Motor neuron (in vitro differentiated cells): ENCODE data around the gene TBC1D7. TPM values are rescaled to one million over a fixed set of nuclear protein-coding genes. Genes with fewer than 3 reads are reported as not detected.

ENCODE experiments used
- ATAC-seq, 8 experiments: fragments of 200-7000 bp; cut with Tn5 transposase; replicated peaks in 6 of 8; 2 replicates each; pipeline ENCODE4 v1.8.0; 2021; ENCODE audit warnings: mild to moderate bottlenecking in 8 of 8, moderate library complexity in 8 of 8
- H3K27ac ChIP-seq, 2 donors: fragments of 250-450 bp; sonication (Bioruptor Pico); 2 replicates each; pipeline ENCODE4 v1.9.0; 2021; ENCODE audit warnings: antibody characterized with exemption in 2 of 2, mild to moderate bottlenecking in 2 of 2, moderate library complexity in 1 of 2
- H3K4me1 ChIP-seq, 2 donors: fragments of 250-450 bp; sonication (Bioruptor Pico); replicated peaks in 1 of 2; 2 replicates each; pipeline ENCODE4 v1.6.1; 2021; ENCODE audit warnings: antibody characterized with exemption in 2 of 2, mild to moderate bottlenecking in 2 of 2, moderate library complexity in 1 of 2
- H3K4me3 ChIP-seq, 5 donors: fragments of 250-450 bp; sonication (Bioruptor Pico); 2 replicates each; pipeline ENCODE4 v1.9.0; 2021; ENCODE audit warnings: antibody characterized with exemption in 5 of 5, mild to moderate bottlenecking in 5 of 5, moderate library complexity in 4 of 5
- WGBS, 10 experiments: fragments of 450-650 bp; shearing (Covaris generic); methylation state at CpG; one replicate each; pipeline ENCODE4 v1.0.0; 2022; 5-methylcytosine and 5-hydroxymethylcytosine counted together
- in situ Hi-C, 9 experiments: fragments of 400-800 bp; cut with MboI; loops; one replicate each; pipeline ENCODE4 v1.15.0; 2021; ENCODE audit warnings: low sequenced_read_pairs in 9 of 9, low pct_unique_long_range_greater_than_20kb in 2 of 9; ENCODE audit not compliant: unreplicated experiment in 9 of 9
- total RNA-seq, 8 experiments: library from RNA; unstranded; fragments of 300-600 nt; gene quantifications; 2 replicates each; pipeline versions ENCODE4 v1.2.3 to v1.2.4, GENCODE V29; 2022

The TBC1D7 gene
- total RNA-seq, 8 experiments from 2014 or later = 18.1 to 29.0 (median 25.9) TPM

GRCh38 chr6:13368079-13368730, 39.9 kb upstream of the TBC1D7 start:
- in situ Hi-C loops = no loop called here
- 75 to 100% (median 79%) methylated on average over 1 to 6 of the region's 7 CpGs; no CpG with 5 or more reads in 3 of the 10 experiments for WGBS, 10 experiments
- Histone ChIP-seq H3K4me1 (peaks cover 8 to 12% of the 10 kb centered on the region in 2 donors), H3K27ac (no peak overlapping the region), H3K4me3 (no peak overlapping the region)
- peak in 3 of 8 experiments; percentile 57 to 68 (median 59) for ATAC-seq

DNA sequence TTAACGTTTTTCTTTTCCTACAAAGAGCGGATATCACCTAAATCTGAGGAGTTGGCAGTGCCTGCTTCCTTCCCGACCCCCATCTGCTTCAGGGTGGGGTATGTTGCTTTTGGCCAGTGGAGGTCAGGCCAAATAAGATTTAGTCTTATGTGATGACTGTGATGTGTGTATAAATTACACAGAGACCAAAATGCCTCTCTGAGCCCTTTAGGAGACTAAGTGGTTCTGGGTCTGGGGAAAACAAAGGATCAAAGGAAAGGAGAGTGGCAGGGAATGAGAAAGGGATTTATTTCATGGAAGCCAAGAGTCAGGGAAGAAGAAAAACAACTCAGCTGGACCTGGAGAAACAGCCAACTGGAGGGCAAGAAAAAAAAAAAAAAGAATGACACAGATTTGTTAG, 39.1 kb upstream of the TBC1D7 start:
- in situ Hi-C loops = no loop called here
- WGBS, 10 experiments = 0 to 75% (median 33%) methylated on average over 1 to 3 of the region's 3 CpGs; no CpG with 5 or more reads in 1 of the 10 experiments
- Histone ChIP-seq H3K4me3 (no peak overlapping the region), H3K4me1 (peaks cover 8 to 12% of the 10 kb centered on the region in 2 donors), H3K27ac (no peak overlapping the region)
- peak in 1 of 8 experiments; percentile 30 for ATAC-seq

GRCh38 chr6:13365320-13365719, 37.0 kb upstream of the TBC1D7 start:
- Histone ChIP-seq H3K4me1 (peaks cover 8 to 12% of the 10 kb centered on the region in 2 donors), H3K27ac (no peak overlapping the region), H3K4me3 (no peak overlapping the region)
- in situ Hi-C loops = no loop called here
- no peak for ATAC-seq
- WGBS, 10 experiments = 80 to 100% (median 98%) methylated on average over 1 to 25 of the region's 39 CpGs; no CpG with 5 or more reads in 2 of the 10 experiments

GRCh38 chr6:13364842-13365241, 36.5 kb upstream of the TBC1D7 start:
- H3K4me1 ChIP-seq = peaks cover 8 to 12% of the 10 kb centered on the region in 2 donors
- in situ Hi-C loops = no loop called here
- no peak overlapping the region for H3K4me3 ChIP-seq
- no peak for ATAC-seq
- no peak overlapping the region for H3K27ac ChIP-seq
- WGBS, 10 experiments = 100% methylated on average over 8 of the region's 34 CpGs; no CpG with 5 or more reads in 9 of the 10 experiments

GRCh38 chr6:13362412-13362811, 34.1 kb upstream of the TBC1D7 start:
- no peak for ATAC-seq
- in situ Hi-C loops = no loop called here
- 48 to 94% (median 84%) methylated on average over 1 to 4 of the region's 5 CpGs; no CpG with 5 or more reads in 3 of the 10 experiments for WGBS, 10 experiments
- no peak overlapping the region for H3K4me3 ChIP-seq
- no peak overlapping the region for H3K27ac ChIP-seq
- H3K4me1 ChIP-seq = peaks cover 3 to 8% of the 10 kb centered on the region in 2 donors

DNA sequence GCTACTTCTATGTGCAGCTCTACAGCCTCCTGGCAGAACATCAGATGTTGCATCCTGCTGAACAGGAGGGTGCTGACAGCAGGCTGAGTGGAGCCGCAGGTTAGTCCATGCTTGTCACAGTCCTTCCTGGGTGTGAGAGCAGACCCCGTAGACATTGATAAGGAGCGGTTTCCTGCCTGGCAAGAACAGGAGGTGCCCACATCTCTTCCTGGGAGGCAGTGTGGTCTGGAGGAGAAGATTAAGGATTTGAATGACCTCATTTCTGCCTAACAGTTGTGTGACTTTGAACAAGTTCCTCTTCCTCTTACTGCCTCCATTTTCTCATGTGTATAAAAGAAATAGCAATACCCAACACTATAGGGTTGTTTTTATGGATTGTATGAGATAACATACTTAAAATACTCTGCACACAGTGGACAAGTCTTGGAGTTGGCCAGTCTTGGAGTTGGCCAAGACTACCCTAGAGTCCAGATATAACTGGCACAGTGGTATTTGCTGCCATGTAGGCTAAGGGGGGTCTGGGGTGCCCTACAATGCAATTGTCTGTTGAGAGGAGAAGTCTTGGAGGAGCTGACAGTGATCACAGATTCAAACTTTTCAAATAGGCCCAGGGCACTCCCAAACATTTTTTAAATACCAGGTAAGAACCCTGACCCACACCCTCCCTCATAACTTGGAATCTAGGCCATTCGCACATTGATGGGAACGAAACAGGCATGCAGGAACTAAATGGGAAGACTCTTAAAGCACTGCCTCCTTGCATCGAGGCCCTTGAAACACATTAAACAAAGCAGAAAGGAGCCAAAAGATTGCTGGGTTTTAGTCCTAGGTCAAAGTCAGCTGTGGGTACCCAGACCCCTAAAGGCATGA, 32.6 kb upstream of the TBC1D7 start:
- WGBS, 10 experiments = 66 to 100% (median 93%) methylated on average over 2 to 5 of the region's 6 CpGs; no CpG with 5 or more reads in 2 of the 10 experiments
- no peak for ATAC-seq
- in situ Hi-C loops = no loop called here

GRCh38 chr6:13359287-13359686, 30.9 kb upstream of the TBC1D7 start:
- in situ Hi-C loops = no loop called here
- Histone ChIP-seq H3K4me1 (peaks cover 4 to 6% of the 10 kb centered on the region in 2 donors), H3K4me3 (no peak overlapping the region), H3K27ac (no peak overlapping the region)
- ATAC-seq = no peak
- WGBS, 10 experiments = 60 to 100% (median 90%) methylated on average over 1 to 6 of the region's 6 CpGs; no CpG with 5 or more reads in 1 of the 10 experiments

More for the DNA sequence above, 32.6 kb upstream of the TBC1D7 start:
- Histone ChIP-seq H3K27ac (no peak overlapping the region), H3K4me1 (peaks cover 4 to 6% of the 10 kb centered on the region in 2 donors), H3K4me3 (no peak overlapping the region)

GRCh38 chr6:13358511-13358910, 30.2 kb upstream of the TBC1D7 start:
- no peak for ATAC-seq
- WGBS, 10 experiments = 60 to 100% (median 89%) methylated on average over 1 to 2 of the region's 2 CpGs
- no peak overlapping the region for H3K4me3 ChIP-seq
- no peak overlapping the region for H3K27ac ChIP-seq
- in situ Hi-C loops = no loop called here
- peaks cover 4 to 6% of the 10 kb centered on the region in 2 donors for H3K4me1 ChIP-seq

DNA sequence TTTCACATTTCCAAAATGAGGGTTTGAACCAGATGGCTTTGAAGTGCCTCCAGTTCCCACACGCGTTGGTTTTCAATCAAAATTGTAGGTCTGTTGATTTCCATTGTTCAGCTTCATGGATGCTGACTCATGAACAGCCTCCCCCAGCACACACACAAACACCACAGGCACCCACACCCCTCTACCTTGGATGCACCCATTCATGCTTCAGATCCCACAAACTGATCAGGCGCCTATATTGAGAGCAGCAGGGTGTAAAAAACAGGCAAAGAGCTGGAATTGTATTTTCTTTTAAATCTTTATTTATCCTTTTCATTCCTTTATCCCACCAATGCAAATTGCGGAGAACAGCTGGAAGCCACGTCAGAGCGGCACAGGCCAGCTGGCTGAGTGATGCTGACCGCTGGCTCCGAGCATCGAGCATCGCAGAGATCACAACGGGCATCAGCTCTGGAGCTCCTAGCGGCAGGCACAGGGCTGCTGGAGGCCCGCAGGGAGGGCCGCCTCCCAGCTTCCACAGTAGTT, 29.3 kb upstream of the TBC1D7 start:
- H3K4me1 ChIP-seq = peaks cover 4 to 6% of the 10 kb centered on the region in 2 donors
- H3K4me3 ChIP-seq = no peak overlapping the region
- in situ Hi-C loops = no loop called here
- H3K27ac ChIP-seq = no peak overlapping the region
- 43 to 93% (median 63%) methylated on average over 3 to 14 of the region's 14 CpGs; no CpG with 5 or more reads in 1 of the 10 experiments for WGBS, 10 experiments
- ATAC-seq = peak in 7 of 8 experiments; percentile 10 to 88 (median 68)

- Histone ChIP-seq H3K27ac (no peak overlapping the region), H3K4me1 (peaks cover 4 to 6% of the 10 kb centered on the region in 2 donors), H3K4me3 (no peak overlapping the region)
- in situ Hi-C loops = no loop called here
- no peak for ATAC-seq
- 76 to 100% (median 88%) methylated on average over 1 to 6 of the region's 6 CpGs; no CpG with 5 or more reads in 1 of the 10 experiments for WGBS, 10 experiments
Observed at GRCh38 chr6:13355999-13356785, 27.9 kb upstream of the TBC1D7 start.

DNA sequence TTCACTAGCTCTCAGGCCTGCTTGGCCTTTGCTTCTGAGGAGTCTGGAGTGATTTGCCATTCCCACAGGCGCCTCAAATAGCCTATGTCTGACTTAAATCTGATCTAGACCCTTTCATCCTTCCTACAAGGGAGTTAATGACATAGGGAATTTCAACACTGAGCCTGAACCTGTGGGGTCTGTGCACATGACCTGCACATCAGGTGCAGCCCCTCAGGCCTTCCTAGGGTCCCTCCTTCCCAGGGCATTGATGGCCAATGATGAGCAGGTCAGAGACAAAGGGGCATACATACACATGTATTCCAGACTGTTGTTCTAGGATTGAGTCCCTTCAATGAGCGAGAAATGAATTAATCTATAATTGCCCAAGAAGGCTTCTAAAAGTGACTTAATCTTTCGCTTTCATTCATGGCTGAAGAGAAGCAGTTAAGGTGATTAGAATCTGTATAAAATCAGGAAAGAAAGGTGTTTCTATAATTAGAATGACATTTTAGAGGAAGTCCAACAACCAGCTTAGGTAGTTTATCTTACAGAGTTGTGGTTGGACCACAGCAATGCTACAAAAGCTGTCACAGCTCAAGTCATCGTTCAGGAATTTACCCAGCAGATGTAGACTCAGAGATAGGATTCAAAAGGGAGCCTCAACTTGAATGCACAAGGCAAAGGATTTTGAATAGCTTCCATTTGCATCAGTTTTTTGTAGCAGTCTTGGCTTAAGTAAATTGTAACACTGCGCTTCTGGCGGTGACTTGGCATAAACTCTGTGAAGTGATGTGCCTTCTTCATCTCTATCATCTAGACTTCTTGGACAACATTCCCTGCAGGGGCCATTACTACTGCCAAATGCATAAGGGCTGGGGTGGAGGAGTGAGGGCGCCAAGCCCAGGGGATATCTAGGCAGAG, 27.0 kb upstream of the TBC1D7 start:
- in situ Hi-C loops = no loop called here

More for the DNA sequence above, 27.0 kb upstream of the TBC1D7 start:
- peaks cover 4 to 8% of the 10 kb centered on the region in 2 donors for H3K4me1 ChIP-seq
- no peak overlapping the region for H3K27ac ChIP-seq
- ATAC-seq = peak in 6 of 8 experiments; percentile 13 to 93 (median 62)
- no peak overlapping the region for H3K4me3 ChIP-seq
- 38 to 100% (median 89%) methylated on average over 2 to 7 of the region's 7 CpGs; no CpG with 5 or more reads in 1 of the 10 experiments for WGBS, 10 experiments
